Uterus (tissue), 4 donors: ENCODE measurements around the gene C11orf86. TPM values are rescaled to one million over a fixed set of nuclear protein-coding genes. Genes with fewer than 3 reads are reported as not detected.

Experiments
- DNase-seq, 2 donors: peaks; one replicate each; pipeline ENCODE4 v3.0.0-alpha.2; 2019 to 2020
- H3K27ac ChIP-seq, 2 donors: fragments of 200-600 bp; sonication (generic); 1 replicate in 1 of 2; 2 replicates in 1 of 2; pipeline ENCODE4 v1.5.1; 2016 to 2018
- H3K27me3 ChIP-seq, 2 donors: fragments of 200-600 bp; sonication (generic); one replicate each; pipeline ENCODE4 v1.5.1; 2018 to 2019; ENCODE audit warnings: control low read depth in 1 of 2
- H3K36me3 ChIP-seq, 2 donors: fragments of 200-600 bp; sonication (generic); one replicate each; pipeline ENCODE4 v1.5.1; 2019; ENCODE audit warnings: control low read depth in 1 of 2
- H3K4me1 ChIP-seq, 2 donors: fragments of 200-600 bp; sonication (generic); one replicate each; pipeline ENCODE4 v1.5.1; 2018 to 2019; ENCODE audit warnings: control low read depth in 1 of 2
- H3K4me3 ChIP-seq, 2 donors: fragments of 200-600 bp; sonication (generic); 1 replicate in 1 of 2; 2 replicates in 1 of 2; pipeline ENCODE4 v1.5.1; 2018 to 2019; ENCODE audit warnings: mild to moderate bottlenecking in 1 of 2
- H3K9me3 ChIP-seq, 2 donors: fragments of 200-600 bp; sonication (generic); one replicate each; pipeline ENCODE4 v1.5.1; 2019; ENCODE audit warnings: control low read depth in 1 of 2
- CTCF ChIP-seq, 4 experiments: fragments of 200-600 bp in 2 of 4; fragments of 450-650 bp in 2 of 4; sonication (generic) in 2 of 4; IDR thresholded peaks; one replicate each; pipeline ENCODE4 v1.5.1; 2016 to 2019; ENCODE audit warnings: antibody characterized with exemption in 4 of 4, mild to moderate bottlenecking in 2 of 4, moderate library complexity in 1 of 4
- POLR2A ChIP-seq, 2 donors: fragments of 450-650 bp; IDR thresholded peaks; one replicate each; pipeline ENCODE4 v1.6.1; 2016; ENCODE audit warnings: antibody characterized with exemption in 2 of 2, mild to moderate bottlenecking in 1 of 2, moderate library complexity in 1 of 2
- intact Hi-C: fragments of 100-400 bp; cut with DNase I; formaldehyde crosslinking; loops from one replicate; pipeline ENCODE4 v1.15.1; 2023; ENCODE audit warnings: low total_unique reads
- total RNA-seq, 4 donors: library from RNA; depleted of rRNA in 3 of 4; stranded (reverse); fragments of >200 nt in 3 of 4; gene quantifications; one replicate each; pipeline versions ENCODE4 v1.1.0 to v1.2.4, GENCODE V29; 2014 to 2023
- donor health status: DM: yes; HTN: yes; CAD: no.

Gene C11orf86
- total RNA-seq, 4 donors from 2014 or later: not detected

- intact Hi-C loops: no loop called here
- no peaks in the 10 kb centered on the region for H3K9me3 ChIP-seq
- no peak for TF ChIP-seq POLR2A (IDR thresholded peaks at IDR 0.05)
Observed at GRCh38 chr11:67015048-67015447, 39.9 kb downstream of the C11orf86 start.

GRCh38 chr11:67016550-67016949 is 41.4 kb downstream of the C11orf86 start:
- intact Hi-C loops: no loop called here
- Histone ChIP-seq H3K27ac (no peak overlapping the region), H3K27me3 (no peaks in the 10 kb centered on the region), H3K4me3 (no peak overlapping the region), H3K4me1 (no peaks in the 10 kb centered on the region), H3K36me3 (no peaks in the 10 kb centered on the region), H3K9me3 (no peaks in the 10 kb centered on the region)
- no peak for TF ChIP-seq POLR2A (IDR thresholded peaks at IDR 0.05)
- no peak for TF ChIP-seq CTCF (IDR thresholded peaks at IDR 0.05)
- no peak for DNase-seq

More at GRCh38 chr11:67015048-67015447, 39.9 kb downstream of the C11orf86 start:
- Histone ChIP-seq H3K4me3 (no peak overlapping the region), H3K27me3 (no peaks in the 10 kb centered on the region), H3K4me1 (no peaks in the 10 kb centered on the region), H3K27ac (no peak overlapping the region), H3K36me3 (no peaks in the 10 kb centered on the region)
- DNase-seq: no peak

GRCh38 chr11:67020949-67021348 is 45.8 kb downstream of the C11orf86 start:
- Histone ChIP-seq H3K27me3 (no peaks in the 10 kb centered on the region), H3K27ac (no peak overlapping the region), H3K4me1 (peaks cover 0 to 6% of the 10 kb centered on the region in 2 donors), H3K4me3 (no peak overlapping the region), H3K36me3 (no peaks in the 10 kb centered on the region), H3K9me3 (no peaks in the 10 kb centered on the region)
- DNase-seq: no peak
- TF ChIP-seq POLR2A (IDR thresholded peaks at IDR 0.05) (no peak), CTCF (IDR thresholded peaks at IDR 0.05) (no peak)
- intact Hi-C loops: no loop called here

- Histone ChIP-seq H3K27me3 (no peaks in the 10 kb centered on the region), H3K27ac (no peak overlapping the region), H3K9me3 (no peaks in the 10 kb centered on the region), H3K4me1 (peaks cover 0 to 6% of the 10 kb centered on the region in 2 donors), H3K36me3 (no peaks in the 10 kb centered on the region), H3K4me3 (peak overlapping the region; percentile 10 to 12)
- TF ChIP-seq POLR2A (IDR thresholded peaks at IDR 0.05) (no peak), CTCF (IDR thresholded peaks at IDR 0.05) (no peak)
- intact Hi-C loops: no loop called here
- DNase-seq: peak in 1 of 2 donors; percentile 42
Observed at GRCh38 chr11:67022341-67022933, 47.3 kb downstream of the C11orf86 start.

- H3K4me1 ChIP-seq: peaks cover 0 to 6% of the 10 kb centered on the region in 2 donors
- intact Hi-C loops: no loop called here
- peak within 1 kb of the TSS; percentile 10 to 18 for H3K4me3 ChIP-seq
- no peak for TF ChIP-seq POLR2A (IDR thresholded peaks at IDR 0.05)
- no peak for DNase-seq
- no peaks in the 10 kb centered on the region for H3K36me3 ChIP-seq
- no peaks in the 10 kb centered on the region for H3K27me3 ChIP-seq
- H3K9me3 ChIP-seq: no peaks in the 10 kb centered on the region
- no peak within 1 kb of the TSS for H3K27ac ChIP-seq
Observed at GRCh38 chr11:67022961-67023956, 48.2 kb downstream of the C11orf86 start, which contains the start of gene SYT12. SYT12 (plus strand) TSS chr11:67023134; CDS start chr11:67030145, 7,011 bp downstream.

GRCh38 chr11:67023957-67024353 is 48.9 kb downstream of the C11orf86 start:
- no peak overlapping the region for H3K27ac ChIP-seq

More at GRCh38 chr11:67023957-67024353, 48.9 kb downstream of the C11orf86 start:
- intact Hi-C loops: no loop called here
- H3K4me1 ChIP-seq: peaks cover 0 to 6% of the 10 kb centered on the region in 2 donors
- TF ChIP-seq CTCF (IDR thresholded peaks at IDR 0.05): no peak
- TF ChIP-seq POLR2A (IDR thresholded peaks at IDR 0.05): no peak
- H3K4me3 ChIP-seq: no peak overlapping the region
- DNase-seq: no peak
- no peaks in the 10 kb centered on the region for H3K9me3 ChIP-seq
- no peaks in the 10 kb centered on the region for H3K36me3 ChIP-seq
- no peaks in the 10 kb centered on the region for H3K27me3 ChIP-seq
